K562 (cell line): ENCODE data around the gene RAB1B. TPM values are rescaled to one million over a fixed set of nuclear protein-coding genes. Genes with fewer than 3 reads are reported as not detected.

ENCODE experiments used
- ATAC-seq: fragments of 200-7000 bp; cut with Tn5 transposase; 3 replicates; pipeline ENCODE4 v1.9.1; 2020; ENCODE audit warnings: moderate library complexity
- BruUV-seq: library from RNA; stranded (reverse); fragments of 400-500 nt; replicated peaks from 2 replicates; lab custom pipeline; 2021; lab: Mats Ljungman, UMichigan
- CTCF ChIA-PET: fragments of 300-600 bp; formaldehyde crosslinking; extraction: SDS; loops from one replicate; lab custom pipeline; 2021; ENCODE audit warnings: low intra/inter-chr PET ratio; lab: Yijun Ruan, JAX
- POLR2A ChIA-PET: fragments of 300-600, 350-650 bp; sonication (Branson Sonifier 250); formaldehyde crosslinking; extraction: SDS; loops from one replicate; lab custom pipeline; 2021; ENCODE audit warnings: antibody characterized with exemption, inconsistent platforms; lab: Yijun Ruan, JAX
- DNase-seq, 4 experiments: peaks; one replicate each; pipeline versions ENCODE4 v3.0.0 to v3.0.0-alpha.2; 2011 to 2018; ENCODE audit warnings: low spot score in 3 of 4, mixed read lengths in 3 of 4; ENCODE audit errors: extremely low read depth in 1 of 4
- FAIRE-seq: peaks from 2 replicates; lab custom pipeline; 2011; peaks lifted over from hg19 to GRCh38; lab: Jason Lieb, UNC
- H2AFZ ChIP-seq: 2 replicates; pipeline ENCODE4 v1.6.0; 2011; ENCODE audit warnings: low read depth, low read length, control low read depth, inconsistent platforms
- H3K27ac ChIP-seq: fragments of 200-600 bp; 3 replicates; pipeline ENCODE4 v1.8.0; 2011; ENCODE audit warnings: low read depth, mild to moderate bottlenecking, control low read depth, inconsistent platforms, low read length, moderate library complexity, mixed read lengths; ENCODE audit errors: extremely low read depth
- H3K27me3 ChIP-seq, 2 experiments: fragments of 300-600 bp in 1 of 2; 2 replicates in 1 of 2; 3 replicates in 1 of 2; pipeline versions ENCODE4 v1.6.0 to v1.8.0; 2011; ENCODE audit warnings: inconsistent platforms in 2 of 2, low read length in 2 of 2, mild to moderate bottlenecking in 1 of 2, mixed read lengths in 1 of 2, moderate library complexity in 1 of 2; ENCODE audit not compliant: control insufficient read depth in 2 of 2, insufficient read depth in 2 of 2
- H3K36me3 ChIP-seq: fragments of 300-600 bp; 3 replicates; pipeline ENCODE4 v1.8.0; 2011; ENCODE audit warnings: mild to moderate bottlenecking, low read length, inconsistent platforms; ENCODE audit not compliant: control insufficient read depth, insufficient read depth
- H3K4me1 ChIP-seq, 2 experiments: fragments of 200-600 bp in 1 of 2; replicated peaks in 1 of 2; 2 replicates in 1 of 2; 3 replicates in 1 of 2; pipeline versions ENCODE4 v1.5.1 to v1.8.0; 2011; ENCODE audit warnings: inconsistent platforms in 2 of 2, low read length in 2 of 2, mild to moderate bottlenecking in 1 of 2, mixed read lengths in 1 of 2, moderate library complexity in 1 of 2; ENCODE audit not compliant: control insufficient read depth in 2 of 2, insufficient read depth in 2 of 2
- H3K4me2 ChIP-seq: 2 replicates; pipeline ENCODE4 v1.6.1; 2011; ENCODE audit warnings: low read length, control low read depth, inconsistent platforms, mixed read lengths; ENCODE audit not compliant: insufficient read depth
- H3K4me3 ChIP-seq: fragments of 200-600 bp; sonication (generic), shearing (Covaris generic); 2 replicates; pipeline ENCODE4 v1.5.1; 2016; ENCODE audit warnings: control low read depth, inconsistent platforms
- H3K79me2 ChIP-seq: fragments of 200-600 bp; 3 replicates; pipeline ENCODE4 v1.8.0; 2011; ENCODE audit warnings: low read length, inconsistent platforms; ENCODE audit not compliant: control insufficient read depth, insufficient read depth
- H3K9ac ChIP-seq, 2 experiments: 2 replicates each; pipeline versions ENCODE4 v1.6.0 to v1.6.1; 2011; ENCODE audit warnings: low read depth in 2 of 2, low read length in 2 of 2, control low read depth in 1 of 2, inconsistent platforms in 1 of 2, mild to moderate bottlenecking in 1 of 2, mixed read lengths in 1 of 2; ENCODE audit not compliant: insufficient read depth in 1 of 2
- H3K9me1 ChIP-seq: one replicate; pipeline ENCODE4 v1.6.0; 2011; ENCODE audit warnings: inconsistent platforms, mild to moderate bottlenecking, low read length, moderate library complexity; ENCODE audit not compliant: control insufficient read depth, insufficient read depth
- H3K9me3 ChIP-seq: replicated peaks from 2 replicates; pipeline ENCODE4 v1.5.1; 2011; ENCODE audit warnings: low read depth, low read length, inconsistent platforms; ENCODE audit not compliant: control insufficient read depth, insufficient read depth
- H4K20me1 ChIP-seq: replicated peaks from 2 replicates; pipeline ENCODE4 v1.6.1; 2011; ENCODE audit warnings: low read length, inconsistent platforms, mixed read lengths; ENCODE audit not compliant: control insufficient read depth, insufficient read depth
- CC2D1A ChIP-seq: fragments of 450-650 bp; IDR thresholded peaks from 2 replicates; pipeline ENCODE4 v1.6.1; 2017; ENCODE audit warnings: mild to moderate bottlenecking
- ESRRA ChIP-seq: fragments of 450-650 bp; IDR thresholded peaks from 2 replicates; pipeline ENCODE4 v1.6.1; 2014; ENCODE audit warnings: low read depth, mild to moderate bottlenecking, moderate library complexity, borderline replicate concordance
- HNRNPLL ChIP-seq: fragments of 200-400 bp; formaldehyde crosslinking; IDR thresholded peaks from 2 replicates; pipeline ENCODE4 v1.6.1; 2017; ENCODE audit warnings: low read length, low read depth, mild to moderate bottlenecking; ENCODE audit not compliant: poor library complexity, severe bottlenecking
- KDM2B ChIP-seq: fragments of 250-450 bp; sonication (Bioruptor Pico); IDR thresholded peaks from 2 replicates; pipeline ENCODE4 v1.8.0; 2021; ENCODE audit warnings: mild to moderate bottlenecking, moderate library complexity
- POLR2A ChIP-seq: fragments of 450-650 bp; conservative IDR thresholded peaks from 2 replicates; pipeline ENCODE4 v1.6.1; 2016
- POLR3G ChIP-seq: IDR thresholded peaks from 2 replicates; pipeline ENCODE4 v1.6.1; 2011; ENCODE audit not compliant: insufficient read length, insufficient replicate concordance; ENCODE audit errors: extremely low read depth
- TGIF2 ChIP-seq: sonication (generic); formaldehyde crosslinking; IDR thresholded peaks from 2 replicates; pipeline ENCODE4 v1.8.1; 2022; ENCODE audit warnings: mild to moderate bottlenecking, missing genetic modification reagents, moderate library complexity
- ZBTB17 ChIP-seq: fragments of 450-650 bp; formaldehyde crosslinking; IDR thresholded peaks from 2 replicates; pipeline ENCODE4 v1.4.0; 2020; ENCODE audit warnings: mild to moderate bottlenecking
- ZNF124 ChIP-seq: sonication (generic); formaldehyde crosslinking; IDR thresholded peaks from 2 replicates; pipeline ENCODE4 v1.8.1; 2022; ENCODE audit warnings: missing genetic modification reagents
- ZNF830 ChIP-seq: fragments of 250-450 bp; sonication (Bioruptor Pico); IDR thresholded peaks from 2 replicates; pipeline ENCODE4 v1.5.0; 2021; ENCODE audit warnings: mild to moderate bottlenecking
- WGBS: fragments of 100-300 bp; shearing (Covaris generic); methylation state at CpG from one replicate; pipeline ENCODE4 v1.1.6; 2016; ENCODE audit warnings: low coverage, mixed read lengths; ENCODE audit not compliant: insufficient coverage; ENCODE audit errors: missing lambda C conversion rate; 5-methylcytosine and 5-hydroxymethylcytosine counted together
- in situ Hi-C: fragments of 300-500 bp; cut with MboI; formaldehyde crosslinking; loops from 4 replicates; pipeline ENCODE4 v1.15.0; 2018; ENCODE audit warnings: inconsistent platforms, mixed read lengths
- intact Hi-C: fragments of 100-400 bp; cut with micrococcal nuclease; formaldehyde crosslinking; loops from 2 replicates; pipeline ENCODE4 v1.14.2; 2022
- polyA plus RNA-seq, 8 experiments: library from polyadenylated mRNA; depleted of rRNA in 4 of 8; stranded (reverse) in 5 of 8; unstranded in 3 of 8; fragments of >200 nt; fragmentation: Nextera tagmentation in 2 of 8; fragmentation: Illumina TruSeq in 1 of 8; extraction: Ambion mirVana in 2 of 8; extraction: Trizol in 1 of 8; gene quantifications; 2 replicates each; pipeline versions ENCODE4 v1.2.1 to v1.2.3, GENCODE V29; 2011 to 2014; ENCODE audit warnings: inconsistent platforms in 1 of 8, missing spikeins in 1 of 8
- total RNA-seq, 7 experiments: library from RNA; depleted of rRNA in 6 of 7; stranded (reverse); fragments of >200 nt in 6 of 7; fragmentation: Illumina TruSeq in 2 of 7; extraction: Trizol in 2 of 7; gene quantifications; 2 replicates each; pipeline versions ENCODE4 v1.2.1 to v1.2.3, GENCODE V29; 2011 to 2021; ENCODE audit warnings: low replicate concordance in 1 of 7

The RAB1B gene
- total and polyA plus RNA-seq, 9 of the 15 experiments (the other 6 are each of a cell fraction or from before 2014, with no cell fraction given): 5.6 to 146 (median 98.6) TPM

- intact Hi-C loops: no loop called here
- TF ChIP-seq ZBTB17 (CRISPR knock-in tag) (no peak), HNRNPLL (no peak), KDM2B (CRISPR knock-in tag) (no peak), CC2D1A (no peak), ESRRA (no peak), TGIF2 (CRISPR knock-in tag) (no peak), POLR2A (no peak), POLR3G (no peak), ZNF124 (CRISPR knock-in tag) (no peak), ZNF830 (CRISPR knock-in tag) (no peak)
- TF ChIP-seq, all 486 proteins: peak for 0
- no peaks in the 10 kb centered on the region for H3K9me3 ChIP-seq
- ChIA-PET CTCF (no interaction called here), POLR2A (interaction anchor here (1.2 kb wide), 1 partner anchor 9 kb away, joined by 3 read pairs; no protein-coding TSS in a partner anchor)
- FAIRE-seq (no peak), DNase-seq (no peak), ATAC-seq (no peak)
- no peak overlapping the region for H2AFZ ChIP-seq
- no peaks in the 10 kb centered on the region for H3K79me2 ChIP-seq
- no peak overlapping the region for H3K9ac ChIP-seq
- no peaks in the 10 kb centered on the region for H3K27me3 ChIP-seq
- H4K20me1 ChIP-seq: peaks cover 5% of the 10 kb centered on the region; the same call in 1 of the 2 replicates
- H3K27ac ChIP-seq: no peak overlapping the region
- H3K4me3 ChIP-seq: no peak overlapping the region
- no TSS peak for BruUV-seq
- H3K4me1 ChIP-seq: peaks cover 7 to 14% of the 10 kb centered on the region in 2 experiments; a peak in 3 of 5 replicates
- H3K9me1 ChIP-seq: no peaks in the 10 kb centered on the region
- WGBS: 77% methylated on average over 2 of the region's 2 CpGs
- in situ Hi-C loops: no loop called here
- peaks cover 32% of the 10 kb centered on the region for H3K36me3 ChIP-seq
- H3K4me2 ChIP-seq: no peak overlapping the region
Observed at GRCh38 chr11:66225066-66225465, 43.4 kb upstream of the RAB1B start.
